GM15510 (cell line): Measurements from ENCODE around the gene GYS1.

ENCODE experiments used
- POLR2A ChIP-seq: IDR thresholded peaks from 3 replicates; pipeline ENCODE4 v1.6.1; 2011; ENCODE audit warnings: borderline replicate concordance; ENCODE audit not compliant: insufficient read length; ENCODE audit errors: extremely low read depth

Gene GYS1

DNA sequence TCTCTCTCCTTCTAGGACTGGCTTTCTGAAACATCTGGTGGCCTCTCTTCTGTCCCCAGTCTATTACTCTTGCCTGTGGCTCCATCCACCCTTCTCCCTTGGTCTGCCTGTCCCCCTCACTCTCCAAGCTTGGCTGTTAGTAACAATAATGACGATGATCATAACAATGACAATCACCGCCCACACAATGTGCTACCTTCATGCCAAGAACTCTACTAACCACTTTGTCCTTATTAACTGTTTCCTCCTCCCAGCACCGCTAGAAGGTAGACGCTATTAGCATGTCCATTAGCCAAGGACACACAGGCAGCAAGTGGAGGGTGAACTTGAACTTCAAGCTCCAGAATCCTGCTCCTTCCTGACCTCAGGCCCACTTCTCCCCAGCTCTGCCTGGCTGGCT, 2.7 kb downstream of the GYS1 start:
- no peak for TF ChIP-seq POLR2A

DNA sequence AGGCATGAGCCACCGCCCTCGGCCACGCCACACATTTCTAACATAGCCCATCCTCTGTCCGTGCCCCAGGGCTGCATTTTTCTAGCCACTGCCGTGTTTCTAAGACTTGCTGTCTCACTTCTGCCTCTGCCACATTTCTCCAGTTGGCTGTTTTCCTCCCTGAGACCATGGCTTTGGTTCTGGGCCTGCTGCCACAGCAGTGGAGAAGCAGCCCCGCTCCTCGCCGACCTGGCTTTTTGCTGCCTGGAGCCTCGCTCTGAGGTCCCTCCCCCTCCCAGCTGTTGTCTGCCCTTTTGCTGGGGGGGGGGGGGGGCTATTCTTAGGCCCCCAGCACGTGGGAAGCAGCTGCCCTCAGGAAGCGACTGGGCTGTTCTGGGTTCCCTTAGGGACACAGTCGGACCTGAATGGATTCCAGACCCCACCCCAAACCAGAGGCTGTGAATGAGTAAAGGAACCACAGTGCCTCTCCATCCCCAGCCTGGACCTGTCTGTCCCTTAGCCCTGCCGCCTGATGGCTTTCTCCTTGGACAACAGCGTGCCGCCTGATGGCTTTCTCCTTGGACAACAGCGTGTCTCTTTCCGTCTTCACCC, 3.3 kb downstream of the GYS1 start:
- no peak for TF ChIP-seq POLR2A

DNA sequence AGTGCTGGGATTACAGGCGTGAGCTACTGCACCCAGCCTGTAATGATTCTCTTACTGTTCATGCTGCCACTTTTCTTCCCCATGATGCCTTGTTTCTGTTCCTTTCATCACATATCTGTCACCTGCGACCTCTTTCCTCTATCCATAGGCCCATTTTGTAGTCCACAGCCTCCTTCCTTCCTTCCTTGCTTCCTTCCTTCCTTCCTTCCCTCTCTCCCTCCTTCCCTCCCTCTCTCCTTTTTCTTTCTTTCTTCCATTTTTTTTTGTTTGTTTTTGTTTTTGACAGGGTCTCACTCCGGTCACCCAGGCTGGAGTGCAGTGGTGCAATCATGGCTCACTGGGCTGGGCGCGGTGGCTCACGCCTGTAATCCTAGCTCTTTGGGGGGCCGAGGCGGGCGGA, 4.2 kb downstream of the GYS1 start:
- no peak for TF ChIP-seq POLR2A

DNA sequence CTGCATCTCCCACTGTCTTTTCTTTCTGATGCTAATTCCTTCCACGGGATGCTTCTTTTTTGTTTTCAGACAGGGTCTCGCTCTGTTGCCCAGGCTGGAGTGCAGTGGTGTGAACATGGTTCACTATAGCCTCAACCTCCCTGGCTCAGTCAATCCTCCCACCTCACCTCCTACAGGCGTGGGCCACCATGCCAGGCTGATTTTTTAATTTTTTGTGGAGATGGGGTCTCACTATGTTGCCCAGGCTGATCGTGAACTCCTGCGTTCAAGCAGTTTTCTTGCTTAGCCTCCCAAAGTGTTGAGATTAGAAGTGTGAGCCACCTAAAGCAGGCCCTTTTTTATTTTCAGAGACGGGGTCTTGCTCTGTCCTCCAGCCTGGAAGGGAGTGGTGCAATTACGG, 4.8 kb downstream of the GYS1 start:
- TF ChIP-seq POLR2A, result no peak

DNA sequence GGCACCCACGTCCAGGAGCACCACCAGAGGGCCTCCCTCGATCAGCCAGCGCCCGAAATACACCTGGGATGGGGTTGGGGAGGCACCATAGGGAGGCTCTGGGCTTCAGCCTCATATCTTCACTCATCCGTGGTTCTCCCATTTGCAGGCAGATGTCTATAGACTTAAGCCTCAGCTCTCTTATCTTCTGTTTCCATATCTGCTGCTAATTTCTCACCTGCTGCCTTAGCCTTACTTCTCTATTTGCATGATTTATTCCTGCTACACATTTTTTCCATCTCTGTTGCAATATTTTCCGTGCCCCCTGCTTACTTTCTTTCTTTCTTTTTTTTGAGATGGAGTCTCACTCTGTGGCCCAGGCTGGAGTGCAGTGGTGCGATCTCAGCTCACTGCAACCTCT, 5.8 kb downstream of the GYS1 start:
- no peak for TF ChIP-seq POLR2A

DNA sequence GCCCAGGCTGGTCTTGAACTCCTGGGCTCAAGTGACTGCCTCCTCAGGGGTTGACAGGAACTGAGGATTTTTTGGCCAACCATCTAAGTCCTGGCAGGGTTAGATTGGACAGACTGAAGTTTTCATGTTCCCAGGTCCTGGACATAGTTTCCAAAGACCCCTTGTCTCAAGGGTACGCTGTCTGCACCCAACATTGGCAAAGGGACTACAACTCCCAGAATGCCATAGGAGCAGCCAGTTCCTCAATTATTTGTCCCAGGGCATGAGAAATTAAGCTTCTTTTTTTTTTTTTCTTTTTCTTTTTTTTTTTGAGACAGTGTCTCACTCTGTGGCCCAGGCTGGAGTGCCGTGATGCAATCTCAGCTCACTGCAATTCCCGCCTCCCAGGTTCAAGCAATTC, 6.9 kb downstream of the GYS1 start:
- TF ChIP-seq POLR2A, result no peak

DNA sequence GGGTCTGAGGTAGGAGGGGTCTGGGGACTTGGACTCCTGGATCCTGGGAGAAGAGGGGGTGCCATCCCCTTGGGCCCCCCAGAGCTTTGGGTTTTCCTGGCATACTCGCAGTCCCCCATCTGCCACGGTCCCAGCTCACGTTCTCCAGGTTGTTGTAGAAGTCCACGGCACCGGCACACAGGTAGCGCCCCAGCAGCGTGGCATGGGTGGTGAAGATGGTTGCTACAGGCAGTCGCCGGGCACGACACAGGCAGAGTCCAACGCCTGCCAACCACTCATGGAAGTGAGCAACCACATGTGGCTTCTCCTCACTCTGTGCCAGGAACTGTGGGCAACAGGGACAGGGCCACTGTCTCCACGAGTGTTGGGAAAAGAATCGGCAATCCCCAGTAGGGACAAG, 7.4 kb downstream of the GYS1 start:
- no peak for TF ChIP-seq POLR2A

DNA sequence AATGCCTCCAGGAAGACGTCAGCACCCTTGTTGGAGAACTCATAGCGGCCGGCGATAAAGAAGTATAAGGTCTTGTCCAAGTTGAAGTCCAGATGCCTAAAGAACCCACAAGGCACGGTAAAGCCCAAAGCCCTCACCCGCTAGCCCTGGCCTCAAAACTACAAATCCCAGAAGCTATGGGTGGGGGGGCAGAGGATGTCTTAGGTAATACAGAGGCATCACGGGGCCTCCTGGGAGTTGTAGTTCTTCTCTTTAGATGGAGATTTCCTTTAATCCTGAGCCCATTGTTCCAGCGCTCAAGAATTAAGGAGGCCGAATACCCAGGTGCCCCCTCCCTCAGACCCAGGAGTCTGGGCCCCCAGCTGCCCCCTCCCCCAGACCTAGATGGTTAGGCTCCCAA, 10.8 kb downstream of the GYS1 start:
- no peak for TF ChIP-seq POLR2A

DNA sequence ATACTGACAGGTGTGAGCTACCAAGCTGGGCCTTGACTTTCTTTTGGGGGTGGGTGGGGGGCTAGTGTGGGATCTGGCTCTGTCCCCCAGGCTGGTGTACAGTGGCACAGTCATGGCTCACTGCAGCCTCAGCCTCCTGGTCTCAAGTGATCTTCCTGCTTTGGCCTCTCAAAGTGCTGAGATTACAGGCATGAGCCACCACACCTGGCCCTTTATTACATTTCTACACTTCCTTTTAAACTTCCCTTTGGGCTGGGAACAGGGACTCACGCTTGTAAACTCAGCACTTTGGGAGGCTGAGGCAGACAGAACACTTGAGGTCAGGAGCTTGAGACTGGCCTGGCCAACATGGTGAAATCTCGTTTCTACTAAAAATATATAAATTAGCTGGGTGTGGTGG, 16.0 kb downstream of the GYS1 start:
- TF ChIP-seq POLR2A, result no peak

DNA sequence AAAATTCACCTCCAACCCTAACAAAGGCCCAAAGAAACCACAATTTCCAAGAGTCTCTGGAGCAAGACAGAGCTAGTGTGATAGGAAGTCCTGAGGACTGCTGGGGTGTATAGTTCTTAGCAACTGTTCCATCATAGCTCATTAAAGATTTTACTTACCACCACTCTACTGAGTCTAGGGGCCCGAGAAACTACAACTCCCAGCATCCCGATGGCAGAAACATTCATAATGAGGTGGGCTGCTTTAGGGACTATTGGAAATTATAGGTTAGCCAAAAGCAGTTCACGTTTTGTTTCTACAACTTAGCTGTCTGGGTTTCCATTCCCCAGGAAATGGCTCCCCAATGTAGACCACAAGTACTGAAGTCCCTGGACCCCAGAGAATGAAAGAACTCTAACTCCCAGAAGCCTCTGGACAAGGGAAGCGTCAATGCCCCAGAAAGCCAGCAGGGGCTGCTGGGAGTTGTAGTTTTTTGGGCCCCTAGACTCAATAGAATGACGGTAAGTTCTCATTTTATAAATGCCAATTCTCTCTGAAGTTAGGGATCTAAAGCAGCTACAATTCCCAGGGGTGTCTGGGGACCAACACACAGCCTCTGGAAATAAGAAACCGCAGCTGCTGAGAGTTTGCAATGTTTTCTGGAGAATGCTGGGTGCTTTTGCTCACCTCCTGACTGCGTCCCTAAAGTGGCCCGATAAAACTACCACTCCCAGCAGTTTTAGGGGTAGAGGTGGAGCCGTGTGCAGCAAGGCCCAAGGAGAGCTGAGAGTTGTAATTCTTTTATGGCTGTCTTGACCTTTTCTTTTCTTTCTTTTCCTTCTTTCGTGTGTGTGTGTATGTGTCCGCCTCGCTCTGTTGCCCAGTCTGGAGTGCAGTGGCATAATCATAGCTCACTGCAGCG, 16.9 kb downstream of the GYS1 start:
- no peak for TF ChIP-seq POLR2A

DNA sequence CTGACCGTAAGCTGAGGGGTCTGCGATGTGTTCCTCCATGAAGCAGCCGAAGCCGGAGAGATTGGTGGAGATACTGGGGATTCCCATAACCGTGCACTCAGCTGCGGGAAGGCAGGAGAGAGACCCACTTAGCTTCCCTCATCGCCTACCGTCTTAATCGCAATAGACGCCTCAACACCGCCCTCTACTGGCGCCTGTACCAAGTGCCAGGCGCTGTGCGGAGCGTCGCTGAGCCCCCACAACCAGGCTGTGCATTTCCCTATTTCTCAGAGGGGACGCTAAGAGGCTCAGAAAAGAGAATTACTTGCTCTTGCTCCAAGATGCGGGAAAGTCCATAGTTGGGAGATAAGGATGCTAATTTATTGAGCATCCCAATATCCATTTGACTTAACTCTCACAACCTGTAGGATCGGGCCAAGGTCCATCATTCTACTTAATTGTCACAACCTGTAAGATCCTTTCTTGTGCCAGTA, 22.1 kb downstream of the GYS1 start:
- no peak for TF ChIP-seq POLR2A

DNA sequence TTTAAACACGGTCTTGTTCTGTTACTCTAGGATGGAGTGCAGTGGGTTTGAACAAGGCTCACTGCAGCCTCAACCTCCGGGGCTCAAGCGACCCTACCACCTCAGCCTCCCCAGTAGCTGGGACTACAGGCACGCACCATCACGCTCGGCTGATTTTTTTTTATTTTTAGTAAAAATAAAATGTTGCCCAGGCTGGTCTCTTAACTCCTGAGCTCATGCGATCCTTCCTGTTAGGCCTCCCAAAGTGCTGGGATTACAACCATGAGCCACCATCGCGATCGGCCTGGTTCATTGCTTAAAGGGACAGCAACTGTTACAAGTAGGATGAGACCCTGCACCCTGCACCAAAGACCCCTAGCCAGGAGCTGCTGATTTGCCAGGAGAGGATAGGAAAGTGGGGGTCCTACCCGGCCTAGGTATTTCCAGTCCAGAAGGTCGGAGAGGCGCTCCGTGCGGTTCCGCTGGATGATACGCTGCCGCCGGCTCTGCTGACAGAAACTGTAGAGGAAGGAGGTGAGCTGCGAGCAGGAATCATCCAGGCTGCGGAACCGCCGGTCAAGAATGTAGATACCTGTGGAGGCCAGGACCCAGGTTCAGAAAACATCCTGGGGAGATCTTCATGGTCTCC, 22.9 kb downstream of the GYS1 start:
- TF ChIP-seq POLR2A, result no peak

DNA sequence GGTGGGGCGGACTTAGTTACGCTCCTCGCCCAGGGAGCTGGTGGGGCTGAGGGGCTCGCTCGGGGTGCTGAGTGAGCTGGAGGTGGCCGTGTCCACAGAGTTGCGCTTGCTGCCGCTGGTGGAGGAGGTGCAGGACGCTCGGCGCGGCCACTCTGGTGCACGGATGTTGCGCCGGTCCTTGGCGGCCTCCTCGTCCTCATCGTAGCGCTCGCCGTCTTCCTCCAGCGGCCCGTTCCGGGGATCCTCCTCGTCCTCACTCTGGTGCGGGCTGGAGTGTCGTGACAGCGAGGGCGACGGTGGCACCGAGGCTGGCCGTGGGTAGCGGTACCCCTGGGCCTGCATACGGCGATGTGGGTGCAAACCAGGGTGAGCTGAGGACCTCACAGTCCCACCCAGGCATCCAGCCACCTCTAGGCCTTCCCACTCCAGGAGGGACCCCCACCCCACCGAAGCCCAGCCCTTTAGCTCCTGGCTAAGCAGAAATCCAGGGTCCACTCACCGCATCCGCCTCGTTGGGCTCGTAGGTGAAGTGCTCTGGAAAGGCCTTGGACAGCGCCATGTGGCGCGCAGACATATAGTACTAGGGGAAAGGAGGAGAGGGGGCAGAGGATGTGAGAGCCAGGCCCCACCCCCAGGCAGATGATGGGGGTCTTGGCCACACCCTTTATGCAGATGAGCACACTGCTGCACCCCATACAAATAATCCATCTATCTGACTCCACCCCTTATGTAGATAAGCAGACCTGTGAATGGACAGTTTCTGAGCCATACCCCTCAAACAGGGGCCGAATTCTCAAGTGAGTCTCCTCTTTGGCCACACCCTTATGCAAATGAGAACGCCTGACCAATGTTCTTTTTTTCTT, 23.6 kb downstream of the GYS1 start:
- no peak for TF ChIP-seq POLR2A

DNA sequence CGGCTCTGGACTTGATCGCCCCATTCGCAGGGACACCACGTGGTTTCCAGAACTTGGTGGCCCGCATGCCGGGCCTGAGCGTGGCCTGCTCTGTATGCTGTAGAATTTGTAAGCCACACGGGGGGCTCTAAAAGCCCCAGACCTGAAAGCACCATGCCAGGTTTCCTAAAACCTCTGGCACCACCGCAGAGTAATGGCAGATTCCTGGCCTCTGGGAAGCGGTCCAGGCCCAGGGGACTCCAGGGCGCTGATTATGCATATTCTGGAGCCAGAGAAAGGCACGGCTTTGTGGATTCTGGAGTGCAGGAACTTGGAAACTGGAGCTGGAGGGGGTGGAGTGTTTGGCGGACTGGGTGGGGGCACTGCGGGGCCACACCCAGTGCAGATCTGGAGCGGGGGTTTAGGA, 24.3 kb downstream of the GYS1 start:
- TF ChIP-seq POLR2A, result no peak

DNA sequence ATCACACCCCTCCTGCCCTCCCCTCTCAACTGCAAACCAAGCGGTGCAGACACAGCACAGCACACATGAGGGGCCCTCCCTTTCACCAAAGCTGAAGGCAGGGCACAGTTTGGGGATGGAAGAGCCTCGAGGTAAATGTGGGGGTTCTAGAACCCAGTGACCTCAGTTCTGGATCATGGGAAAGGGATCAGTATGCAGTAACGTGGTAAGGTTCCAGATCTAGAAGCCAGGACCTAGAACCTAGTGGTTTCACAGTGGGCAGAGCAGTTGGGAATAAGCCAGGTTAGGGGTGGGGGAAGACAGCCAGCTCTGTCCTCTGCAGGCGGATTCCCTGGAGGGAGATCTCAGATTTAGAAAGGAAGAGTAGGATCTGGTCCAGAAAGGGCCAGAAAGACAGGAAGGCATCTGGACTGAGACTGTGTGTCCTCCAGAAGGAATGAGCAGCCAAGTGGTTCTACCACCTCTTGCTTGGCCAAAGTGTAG, 24.9 kb downstream of the GYS1 start:
- no peak for TF ChIP-seq POLR2A

DNA sequence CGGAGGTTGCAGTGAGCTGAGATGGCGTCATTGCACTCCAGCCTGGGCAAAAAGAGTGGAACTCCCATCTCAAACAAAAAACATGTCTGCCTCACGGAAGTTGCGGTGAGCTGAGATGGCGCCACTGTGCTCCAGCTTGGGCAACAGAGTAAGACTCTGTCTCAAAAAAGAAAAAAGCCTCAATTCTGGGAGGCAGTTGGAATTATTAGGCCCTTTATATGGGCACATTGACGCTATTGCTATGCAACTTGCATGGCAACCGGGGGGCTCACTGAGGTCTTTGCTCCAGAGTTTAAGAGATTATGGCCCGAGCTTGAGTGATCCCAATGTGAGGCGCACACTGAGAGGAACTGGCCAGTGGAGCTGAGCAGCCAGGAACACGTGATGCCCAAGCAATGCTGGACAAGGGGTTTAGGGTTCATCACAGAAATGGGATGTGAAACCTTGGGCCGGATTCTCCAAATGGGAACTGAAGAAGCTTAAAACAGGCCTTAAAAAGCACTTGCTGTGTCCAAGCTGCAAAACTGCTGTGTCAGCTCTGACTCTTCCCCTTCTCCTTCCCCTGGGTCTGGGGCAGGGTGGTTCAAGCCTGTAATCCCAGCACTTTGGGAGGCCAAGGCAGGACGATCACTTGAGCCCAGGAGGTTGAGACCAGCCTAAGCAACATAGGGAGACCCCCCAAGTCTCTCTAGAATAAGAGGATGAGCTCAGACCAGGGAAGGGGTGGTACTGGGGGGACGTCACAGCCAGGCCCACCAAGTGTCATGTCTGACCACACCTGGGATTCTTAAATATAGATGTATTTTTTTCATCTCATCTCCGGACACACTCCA, 25.5 kb downstream of the GYS1 start:
- peak; percentile 48 for TF ChIP-seq POLR2A
